PFSK-1 (cell line): ENCODE data around the gene RASL11A.

ENCODE experiments used
- POLR2AphosphoS5 ChIP-seq: IDR thresholded peaks from 2 replicates; pipeline ENCODE4 v1.6.1; 2012; ENCODE audit warnings: low read depth, mild to moderate bottlenecking, control low read depth, low read length, moderate library complexity
- SIN3A ChIP-seq: IDR thresholded peaks from 2 replicates; pipeline ENCODE4 v1.6.1; 2012; ENCODE audit warnings: mild to moderate bottlenecking, low read length, moderate library complexity, borderline replicate concordance; ENCODE audit not compliant: insufficient read depth
- TAF1 ChIP-seq: IDR thresholded peaks from 2 replicates; pipeline ENCODE4 v1.6.1; 2012; ENCODE audit warnings: low read length, control low read depth, borderline replicate concordance; ENCODE audit not compliant: insufficient read depth

- TF ChIP-seq POLR2AphosphoS5 (no peak), SIN3A (no peak), TAF1 (no peak)
These were observed 38.3 kb downstream of the RASL11A start for GRCh38 chr13:27308941-27309340.
